ENCODE results near the gene TEAD3. TPM values are rescaled to one million over a fixed set of nuclear protein-coding genes. Genes with fewer than 3 reads are reported as not detected.

TEAD3 gene
- total RNA-seq, 4 donors from 2014 or later: 13.7 to 33.5 (median 29.3) TPM

GRCh38 chr6:35452183-35453090 lies 44.4 kb downstream of the TEAD3 start, which contains the start of gene FANCE:
FANCE (plus strand) TSS chr6:35452338; CDS start chr6:35452546, 208 bp downstream.
- WGBS, 2 donors: 1 to 2% methylated on average over 12 to 13 of the region's 87 CpGs
- Histone ChIP-seq H3K27ac (peak within 1 kb of the TSS; percentile 75 to 88 (median 82)), H3K4me3 (peak within 1 kb of the TSS; percentile 45 to 85 (median 70)), H3K9me3 (no peaks in the 10 kb centered on the region), H3K4me1 (peaks cover 24 to 58% (median 26%) of the 10 kb centered on the region in 3 donors), H3K36me3 (peaks cover 0 to 21% (median 0%) of the 10 kb centered on the region in 3 donors), H3K27me3 (no peaks in the 10 kb centered on the region)
- DNase-seq: peak; percentile 71
- TF ChIP-seq CTCF (IDR thresholded peaks at IDR 0.05) (peak in 2 of 6 experiments; percentile 12 to 13), POLR2A (IDR thresholded peaks at IDR 0.05) (peak in 2 of 4 donors; percentile 19 to 79)
- intact Hi-C loops (cut with DNase I): loop anchor here (5.0 kb wide), 1 partner anchor 110 kb away; the partner anchor contains the start of gene PPARD

GRCh38 chr6:35451354-35452182 lies 45.3 kb downstream of the TEAD3 start:
- peaks cover 24 to 58% (median 26%) of the 10 kb centered on the region in 3 donors for H3K4me1 ChIP-seq
- no peaks in the 10 kb centered on the region for H3K27me3 ChIP-seq
- peak overlapping the region; percentile 75 to 88 (median 82) for H3K27ac ChIP-seq
- intact Hi-C loops (cut with DNase I): loop anchor here (5.0 kb wide), 1 partner anchor 109 kb away; the partner anchor contains the start of gene PPARD
- peaks cover 0 to 12% (median 0%) of the 10 kb centered on the region in 3 donors for H3K36me3 ChIP-seq
- TF ChIP-seq POLR2A (IDR thresholded peaks at IDR 0.05): no peak
- no peak for TF ChIP-seq CTCF (IDR thresholded peaks at IDR 0.05)
- 15% methylated on average over 15 to 18 of the region's 20 CpGs for WGBS, 2 donors
- DNase-seq: no peak
- peak overlapping the region; percentile 45 to 85 (median 70) for H3K4me3 ChIP-seq
- H3K9me3 ChIP-seq: no peaks in the 10 kb centered on the region

- Histone ChIP-seq H3K36me3 (no peaks in the 10 kb centered on the region), H3K9me3 (no peaks in the 10 kb centered on the region), H3K27me3 (no peaks in the 10 kb centered on the region), H3K27ac (no peak overlapping the region), H3K4me3 (no peak overlapping the region), H3K4me1 (peaks cover 17 to 39% (median 17%) of the 10 kb centered on the region in 3 donors)
- intact Hi-C loops (cut with DNase I): no loop called here
- WGBS, 2 donors: 17 to 32% methylated on average over 12 of the region's 14 CpGs
- DNase-seq: no peak
- TF ChIP-seq CTCF (IDR thresholded peaks at IDR 0.05) (peak; percentile 64 to 81 (median 72)), POLR2A (IDR thresholded peaks at IDR 0.05) (no peak)
Observed at GRCh38 chr6:35449287-35449881, 47.5 kb downstream of the TEAD3 start.

- Histone ChIP-seq H3K27me3 (no peaks in the 10 kb centered on the region), H3K9me3 (no peaks in the 10 kb centered on the region), H3K27ac (no peak overlapping the region), H3K4me1 (peaks cover 6 to 31% (median 7%) of the 10 kb centered on the region in 3 donors), H3K4me3 (no peak overlapping the region), H3K36me3 (no peaks in the 10 kb centered on the region)
- DNase-seq: no peak
- WGBS, 2 donors: 39 to 43% methylated on average over 7 of the region's 7 CpGs
- intact Hi-C loops (cut with DNase I): no loop called here
- TF ChIP-seq POLR2A (IDR thresholded peaks at IDR 0.05): no peak
- no peak for TF ChIP-seq CTCF (IDR thresholded peaks at IDR 0.05)
Observed at GRCh38 chr6:35448191-35448590, 48.7 kb downstream of the TEAD3 start.

Data from esophagus squamous epithelium (tissue), 5 donors.